ENCODE measurements around the gene RSPH1.

- TF ChIP-seq FOXM1 (IDR thresholded peaks at IDR 0.05; ENCODE audit: low read depth) (no peak), RCOR1 (IDR thresholded peaks at IDR 0.05; ENCODE audit: low read length) (no peak), JUND (IDR thresholded peaks at IDR 0.05) (no peak), ELF1 (IDR thresholded peaks at IDR 0.05) (no peak), USF2 (IDR thresholded peaks at IDR 0.05; ENCODE audit: borderline replicate concordance, low read depth, low read length) (no peak), TCF12 (IDR thresholded peaks at IDR 0.05) (no peak), CTCF (IDR thresholded peaks at IDR 0.05) (no peak), EZH2phosphoT487 (IDR thresholded peaks at IDR 0.05; ENCODE audit: borderline replicate concordance, low read depth) (no peak), MAX (IDR thresholded peaks at IDR 0.05; ENCODE audit: low read depth) (no peak), TEAD4 (IDR thresholded peaks at IDR 0.05; ENCODE audit: borderline replicate concordance, insufficient read depth) (no peak)
Measured at GRCh38 chr21:42518215-42518614, 22.2 kb upstream of the RSPH1 start.
